HCT116 (cell line): Measurements from ENCODE around the gene TMEM239. TPM values are rescaled to one million over a fixed set of nuclear protein-coding genes. Genes with fewer than 3 reads are reported as not detected.

Experiments
- ATAC-seq: fragments of 200-7000 bp; cut with Tn5 transposase; 2 replicates; pipeline ENCODE4 v1.9.1; 2020; ENCODE audit warnings: mild to moderate bottlenecking, moderate library complexity
- BruUV-seq: library from RNA; stranded (reverse); fragments of 400-500 nt; replicated peaks from 2 replicates; lab custom pipeline; 2021; lab: Mats Ljungman, UMichigan
- CTCF ChIA-PET: fragments of 300-600 bp; sonication (Branson Sonifier 250); formaldehyde crosslinking; loops from one replicate; lab custom pipeline; 2021; ENCODE audit warnings: antibody characterized with exemption; lab: Charles Lee
- POLR2A ChIA-PET: fragments of 300-600, 350-600 bp; sonication (Branson Sonifier 250); formaldehyde crosslinking; loops from one replicate; lab custom pipeline; 2021; ENCODE audit warnings: antibody characterized with exemption; lab: Charles Lee
- RAD21 ChIA-PET, 2 experiments: fragments of 300-600 bp; sonication (Branson Sonifier 250); formaldehyde crosslinking; loops; one replicate each; lab custom pipeline; 2023; ENCODE audit warnings: low total read pairs in 2 of 2; ENCODE audit not compliant: uncharacterized antibody in 2 of 2, unreplicated experiment in 2 of 2, low non-redundant PET in 1 of 2; lab: Charles Lee
- DNase-seq: peaks from one replicate; pipeline ENCODE4 v3.0.0-alpha.2; 2010; ENCODE audit warnings: low read depth, low spot score
- H2AFZ ChIP-seq: fragments of 200-600 bp; shearing (Covaris generic), sonication (generic); 2 replicates; pipeline ENCODE4 v1.6.1; 2017; ENCODE audit warnings: low read depth, mixed run types, mixed read lengths, antibody characterized with exemption, low read length; ENCODE audit not compliant: poor library complexity, severe bottlenecking
- H3K27ac ChIP-seq: 2 replicates; pipeline ENCODE4 v1.5.1; 2012; ENCODE audit warnings: low read depth, low read length
- H3K27me3 ChIP-seq: fragments of 200-600 bp; sonication (generic); 2 replicates; pipeline ENCODE4 v1.6.1; 2016; ENCODE audit warnings: mixed run types, low read length, mixed read lengths; ENCODE audit not compliant: insufficient read depth
- H3K36me3 ChIP-seq, 2 experiments: fragments of 200-500 bp in 1 of 2; fragments of 200-600 bp in 1 of 2; sonication (Bioruptor generic) in 1 of 2; sonication (generic) in 1 of 2; 2 replicates each; pipeline versions ENCODE4 v1.5.1 to v1.6.1; 2014 to 2016; ENCODE audit warnings: low read length in 2 of 2, inconsistent platforms in 1 of 2, mixed read lengths in 1 of 2, mixed run types in 1 of 2; ENCODE audit not compliant: insufficient read depth in 2 of 2, control insufficient read depth in 1 of 2
- H3K4me1 ChIP-seq, 2 experiments: fragments of 200-600 bp in 1 of 2; sonication (generic) in 1 of 2; 2 replicates each; pipeline versions ENCODE4 v1.5.1 to v1.6.1; 2012 to 2017; ENCODE audit warnings: low read length in 2 of 2, inconsistent platforms in 1 of 2, mild to moderate bottlenecking in 1 of 2, mixed read lengths in 1 of 2, mixed run types in 1 of 2, moderate library complexity in 1 of 2; ENCODE audit not compliant: insufficient read depth in 2 of 2, control insufficient read depth in 1 of 2
- H3K4me2 ChIP-seq: fragments of 200-600 bp; sonication (generic); 2 replicates; pipeline ENCODE4 v1.6.1; 2017; ENCODE audit warnings: mixed run types, low read length, mixed read lengths
- H3K4me3 ChIP-seq, 2 experiments: fragments of 200-600 bp in 1 of 2; sonication (generic) in 1 of 2; replicated peaks in 1 of 2; 2 replicates each; pipeline ENCODE4 v1.5.1; 2011 to 2016; ENCODE audit warnings: low read length in 2 of 2, control low read depth in 1 of 2, low read depth in 1 of 2, mild to moderate bottlenecking in 1 of 2, mixed read lengths in 1 of 2, mixed run types in 1 of 2
- H3K79me2 ChIP-seq: fragments of 200-600 bp; sonication (generic); 2 replicates; pipeline ENCODE4 v1.6.1; 2017; ENCODE audit warnings: mild to moderate bottlenecking, mixed run types, low read length, moderate library complexity, mixed read lengths; ENCODE audit not compliant: insufficient read depth
- H3K9ac ChIP-seq: fragments of 200-600 bp; sonication (generic); 2 replicates; pipeline ENCODE4 v1.6.1; 2016; ENCODE audit warnings: low read length, mixed read lengths
- H3K9me2 ChIP-seq: fragments of 200-600 bp; sonication (generic), shearing (Covaris generic); 2 replicates; pipeline ENCODE4 v1.6.1; 2017; ENCODE audit warnings: mixed run types, mild to moderate bottlenecking, moderate library complexity; ENCODE audit not compliant: insufficient read depth
- H3K9me3 ChIP-seq, 2 experiments: fragments of 200-500 bp in 1 of 2; fragments of 200-600 bp in 1 of 2; sonication (Bioruptor generic) in 1 of 2; sonication (generic) in 1 of 2; 2 replicates each; pipeline ENCODE4 v1.6.1; 2014 to 2017; ENCODE audit warnings: low read length in 2 of 2, mixed read lengths in 2 of 2, inconsistent platforms in 1 of 2, low read depth in 1 of 2, mild to moderate bottlenecking in 1 of 2, mixed run types in 1 of 2, moderate library complexity in 1 of 2; ENCODE audit not compliant: control insufficient read depth in 1 of 2, insufficient read depth in 1 of 2
- H4K20me1 ChIP-seq: fragments of 200-600 bp; sonication (generic), shearing (Covaris generic); 2 replicates; pipeline ENCODE4 v1.6.1; 2017; ENCODE audit warnings: mixed run types, mild to moderate bottlenecking, moderate library complexity; ENCODE audit not compliant: insufficient read depth
- CBX3 ChIP-seq: IDR thresholded peaks from 2 replicates; pipeline ENCODE4 v1.6.1; 2012; ENCODE audit warnings: low read depth
- CEBPB ChIP-seq: IDR thresholded peaks from 2 replicates; pipeline ENCODE4 v1.6.1; 2012; ENCODE audit warnings: low read depth
- EZH2phosphoT487 ChIP-seq: fragments of 200-600 bp; IDR thresholded peaks from 2 replicates; pipeline ENCODE4 v1.6.1; 2018; ENCODE audit warnings: antibody characterized with exemption, borderline replicate concordance
- FOSL1 ChIP-seq: IDR thresholded peaks from 2 replicates; pipeline ENCODE4 v1.6.1; 2012; ENCODE audit warnings: low read depth
- JUND ChIP-seq: IDR thresholded peaks from 2 replicates; pipeline ENCODE4 v1.6.1; 2012
- POLR2AphosphoS5 ChIP-seq: IDR thresholded peaks from 2 replicates; pipeline ENCODE4 v1.6.1; 2011; ENCODE audit warnings: mild to moderate bottlenecking, low read depth, low read length, moderate library complexity
- RAD21 ChIP-seq: IDR thresholded peaks from 2 replicates; pipeline ENCODE4 v1.6.1; 2012; ENCODE audit warnings: low read depth, mild to moderate bottlenecking
- SP1 ChIP-seq: IDR thresholded peaks from 2 replicates; pipeline ENCODE4 v1.6.1; 2012; ENCODE audit warnings: low read depth
- SRF ChIP-seq: IDR thresholded peaks from 2 replicates; pipeline ENCODE4 v1.6.1; 2012; ENCODE audit warnings: low read depth
- intact Hi-C: fragments of 100-400 bp; cut with micrococcal nuclease; formaldehyde crosslinking; loops from 2 replicates; pipeline ENCODE4 v1.10.0; 2022
- total RNA-seq: library from RNA; stranded (reverse); gene quantifications from one replicate; pipeline ENCODE4 v1.2.1, GENCODE V29; 2021; ENCODE audit not compliant: unreplicated experiment
- TF ChIP-seq, protein P1 (sequence below): IDR thresholded peaks from 2 replicates; pipeline ENCODE4 v1.6.1; 2011; ENCODE audit warnings: mild to moderate bottlenecking, low read length, moderate library complexity; ENCODE audit not compliant: insufficient replicate concordance; ENCODE audit errors: extremely low read depth
- TF ChIP-seq, protein P2 (sequence below): IDR thresholded peaks from 2 replicates; pipeline ENCODE4 v1.6.1; 2012

TMEM239 gene
- total RNA-seq, 1 experiment from 2014 or later, result not detected

DNA sequence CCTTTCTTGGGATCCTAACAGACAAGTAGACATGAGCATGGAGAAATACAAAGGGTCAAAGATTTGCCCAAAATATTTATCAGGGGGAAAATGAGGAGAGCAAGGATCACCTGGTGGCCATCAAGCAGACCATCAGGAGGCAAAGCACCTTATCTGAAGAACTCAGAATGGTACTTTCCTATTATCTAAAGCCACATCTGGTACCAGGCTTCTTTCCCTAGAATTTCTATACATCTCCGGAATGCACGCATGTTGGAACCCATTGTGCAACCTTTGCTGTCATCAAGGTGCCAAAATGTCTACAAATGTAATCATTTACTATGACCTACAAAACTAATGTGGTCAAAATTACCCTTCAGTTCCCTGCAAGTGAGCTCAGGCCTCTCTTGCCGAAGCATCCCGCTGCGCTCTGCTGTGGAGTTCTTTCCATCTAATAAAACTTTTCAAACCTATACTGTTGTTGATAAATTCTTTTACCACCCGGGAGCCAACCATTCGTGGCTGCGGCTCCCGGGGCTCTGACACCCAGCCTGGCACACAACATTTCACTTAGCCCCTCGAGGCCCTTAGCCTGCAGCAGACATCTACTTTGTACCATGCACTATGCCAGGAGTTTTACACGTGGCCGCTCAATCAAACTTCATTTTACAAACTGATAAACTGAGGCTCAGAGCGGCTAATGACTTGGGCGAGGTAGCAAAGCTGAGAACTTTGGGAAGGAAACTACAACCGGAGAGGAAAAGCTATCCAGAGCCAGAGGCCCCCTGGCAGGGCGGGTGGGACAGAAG is 11.9 kb upstream of the TMEM239 start:
- Histone ChIP-seq H3K27ac (no peak overlapping the region), H3K79me2 (no peaks in the 10 kb centered on the region), H3K36me3 (no peaks in the 10 kb centered on the region), H3K4me2 (no peak overlapping the region), H3K9me2 (no peaks in the 10 kb centered on the region), H4K20me1 (no peaks in the 10 kb centered on the region), H3K27me3 (peaks cover 4% of the 10 kb centered on the region; the same call in 1 of the 2 replicates), H2AFZ (no peak overlapping the region), H3K9me3 (no peaks in the 10 kb centered on the region), H3K9ac (no peak overlapping the region), H3K4me1 (peaks cover 4 to 7% of the 10 kb centered on the region in 2 experiments; a peak in 3 of 4 replicates), H3K4me3 (no peak overlapping the region)
- DNase-seq, result no peak
- TF ChIP-seq, protein P1, sequence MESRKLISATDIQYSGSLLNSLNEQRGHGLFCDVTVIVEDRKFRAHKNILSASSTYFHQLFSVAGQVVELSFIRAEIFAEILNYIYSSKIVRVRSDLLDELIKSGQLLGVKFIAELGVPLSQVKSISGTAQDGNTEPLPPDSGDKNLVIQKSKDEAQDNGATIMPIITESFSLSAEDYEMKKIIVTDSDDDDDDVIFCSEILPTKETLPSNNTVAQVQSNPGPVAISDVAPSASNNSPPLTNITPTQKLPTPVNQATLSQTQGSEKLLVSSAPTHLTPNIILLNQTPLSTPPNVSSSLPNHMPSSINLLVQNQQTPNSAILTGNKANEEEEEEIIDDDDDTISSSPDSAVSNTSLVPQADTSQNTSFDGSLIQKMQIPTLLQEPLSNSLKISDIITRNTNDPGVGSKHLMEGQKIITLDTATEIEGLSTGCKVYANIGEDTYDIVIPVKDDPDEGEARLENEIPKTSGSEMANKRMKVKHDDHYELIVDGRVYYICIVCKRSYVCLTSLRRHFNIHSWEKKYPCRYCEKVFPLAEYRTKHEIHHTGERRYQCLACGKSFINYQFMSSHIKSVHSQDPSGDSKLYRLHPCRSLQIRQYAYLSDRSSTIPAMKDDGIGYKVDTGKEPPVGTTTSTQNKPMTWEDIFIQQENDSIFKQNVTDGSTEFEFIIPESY, result no peak
- TF ChIP-seq EZH2phosphoT487 (no peak), JUND (no peak), CBX3 (no peak), CEBPB (no peak), POLR2AphosphoS5 (no peak), SP1 (no peak), FOSL1 (no peak), RAD21 (no peak), SRF (no peak)
- TF ChIP-seq, protein P2, sequence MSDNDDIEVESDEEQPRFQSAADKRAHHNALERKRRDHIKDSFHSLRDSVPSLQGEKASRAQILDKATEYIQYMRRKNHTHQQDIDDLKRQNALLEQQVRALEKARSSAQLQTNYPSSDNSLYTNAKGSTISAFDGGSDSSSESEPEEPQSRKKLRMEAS, result no peak
- ChIA-PET CTCF (no interaction called here), RAD21 (no interaction called here), POLR2A (no interaction called here)
- no peak for ATAC-seq
- intact Hi-C loops, result no loop called here
- BruUV-seq, result no TSS peak
